Muscle of back (tissue), 11 donors: ENCODE results near the gene HLA-F. TPM values are rescaled to one million over a fixed set of nuclear protein-coding genes. Genes with fewer than 3 reads are reported as not detected.
A peak's percentile ranks its signal among the peaks of the same experiment; 100 is the strongest.

Experiments used
- DNase-seq, 3 donors: peaks; one replicate each; pipeline versions ENCODE4 v3.0.0 to v3.0.0-alpha.2; 2013
- polyA plus RNA-seq, 10 donors: library from polyadenylated mRNA; unstranded; fragments of 120-200 nt; gene quantifications; one replicate each; pipeline ENCODE4 v1.2.1, GENCODE V29; 2013; ENCODE audit not compliant: insufficient read length in 10 of 10

Gene HLA-F
- polyA plus RNA-seq, 10 donors: 5.0 to 25.3 (median 6.8) TPM

GRCh38 chr6:29760328-29760727 is 37.1 kb downstream of the HLA-F start:
- DNase-seq: no peak

GRCh38 chr6:29762051-29762450 is 38.8 kb downstream of the HLA-F start:
- DNase-seq: no peak

- DNase-seq: no peak
These were observed 39.6 kb downstream of the HLA-F start for GRCh38 chr6:29762781-29763214.

- DNase-seq: peak in 1 of 3 donors; percentile 23
These were observed 40.5 kb downstream of the HLA-F start for GRCh38 chr6:29763491-29764289.

- DNase-seq: no peak
These were observed 41.4 kb downstream of the HLA-F start for GRCh38 chr6:29764422-29765196.

GRCh38 chr6:29769336-29769735 is 46.1 kb downstream of the HLA-F start:
- DNase-seq: no peak

- no peak for DNase-seq
These were observed 47.1 kb downstream of the HLA-F start for GRCh38 chr6:29770306-29770705.

- DNase-seq: no peak
These were observed 53.5 kb downstream of the HLA-F start for GRCh38 chr6:29776684-29777083.

Other genes with a start within 250 kb of the HLA-F start
- not detected for gene MAS1L, start 235.5 kb upstream of the HLA-F start, polyA plus RNA-seq
- gene UBD, start 163.7 kb upstream of the HLA-F start, polyA plus RNA-seq: 1 to 10 TPM in 2 of 10 donors, under 1 TPM in 8; 0.15 to 3.7 (median 0.38) TPM
- under 1 TPM in 8 of 10 donors, not detected in 2; 0.07 to 0.32 (median 0.21) TPM for gene OR2H2, start 138.3 kb upstream of the HLA-F start, polyA plus RNA-seq
- gene GABBR1, start 90.3 kb upstream of the HLA-F start, polyA plus RNA-seq: 10 to 100 TPM; 22.9 to 64.3 (median 33.5) TPM
- not detected for gene MOG, start 66.3 kb upstream of the HLA-F start, polyA plus RNA-seq
- gene ZFP57, start 42.3 kb upstream of the HLA-F start, polyA plus RNA-seq: under 1 TPM in 3 of 10 donors, not detected in 7; 0.09 to 0.57 (median 0.19) TPM
- 1 to 10 TPM; 1.4 to 7.8 (median 5.4) TPM for gene HLA-G, start 104.4 kb downstream of the HLA-F start, polyA plus RNA-seq
- 100 to 1,000 TPM in 7 of 10 donors, 10 to 100 TPM in 3; 60.0 to 190 (median 107) TPM for gene HLA-A, start 219.1 kb downstream of the HLA-F start, polyA plus RNA-seq